ENCODE measurements around the gene ITCH.
"Not testable (repeated sequence)": the region's sequence is repeated elsewhere in the genome, so short reads cannot be mapped to it uniquely, and the experiment has no call there.

Gene ITCH

DNA sequence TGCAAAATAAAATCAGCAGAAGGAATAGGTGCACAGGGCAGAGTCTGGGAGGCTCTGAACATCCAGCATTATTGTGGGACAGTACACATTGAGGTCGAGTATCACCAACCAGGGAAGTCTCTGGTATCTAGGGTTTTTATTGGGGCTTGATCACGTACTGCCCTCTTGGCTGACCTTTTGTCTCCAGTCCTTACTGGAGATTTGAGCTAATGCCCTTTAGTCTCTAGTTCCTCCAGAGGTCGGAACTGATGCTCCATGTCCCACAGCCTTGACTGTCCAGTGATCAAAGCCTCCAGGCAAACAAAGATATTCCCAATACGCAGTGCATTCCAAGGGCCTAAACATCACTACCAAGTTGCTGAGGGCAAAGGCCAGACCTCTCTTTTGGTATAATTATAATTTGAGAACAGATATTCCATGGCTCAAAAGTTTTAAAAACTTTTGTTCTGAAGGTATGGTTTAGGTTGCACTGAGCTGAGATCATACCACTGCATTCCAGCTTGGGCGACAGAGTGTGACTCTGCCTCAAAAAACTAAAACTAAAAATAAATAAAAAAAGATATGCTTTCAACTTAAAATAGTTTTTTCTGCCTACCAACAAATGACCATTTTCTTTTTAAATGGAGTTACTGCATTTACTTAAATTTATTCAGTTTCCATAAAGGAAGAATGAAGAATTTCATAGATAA lies 96.3 kb downstream of the ITCH start:
- no peak for DNase-seq (ENCODE audit: low read depth)

DNA sequence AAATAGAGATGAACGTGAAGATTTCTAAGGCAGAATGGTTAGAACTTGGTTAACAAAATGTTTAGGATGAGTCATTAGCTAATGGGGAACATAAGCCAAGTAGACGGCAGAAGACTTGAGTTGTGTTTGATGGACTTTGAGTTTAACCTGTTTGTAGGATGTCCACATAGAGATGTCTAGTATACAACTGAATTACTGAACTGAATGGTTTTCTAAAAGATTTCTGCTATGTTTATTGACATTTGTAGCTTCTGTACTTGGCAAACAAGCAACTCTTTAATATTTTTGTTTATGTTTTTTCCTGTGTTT lies 98.7 kb downstream of the ITCH start:
- peak; percentile 8 for DNase-seq (ENCODE audit: low read depth)

DNA sequence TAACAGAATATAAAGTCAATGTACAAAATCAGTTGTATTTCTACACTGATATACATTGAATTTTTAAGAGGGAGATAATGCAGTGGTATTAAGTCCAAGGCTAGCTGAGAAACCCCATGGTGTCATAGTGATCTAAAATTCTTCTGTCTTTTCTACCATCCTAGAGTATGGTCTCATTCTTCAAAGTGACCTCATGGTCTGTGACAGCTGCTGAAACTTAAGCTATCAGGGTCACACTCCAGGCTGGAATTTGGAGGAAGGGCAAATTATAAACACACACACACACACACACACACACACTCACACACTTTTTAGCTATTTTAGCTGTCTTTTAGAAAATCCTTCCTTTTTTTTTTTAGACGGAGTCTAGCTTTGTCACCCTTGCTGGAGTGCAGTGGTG lies 105.9 kb downstream of the ITCH start:
- DNase-seq (ENCODE audit: low read depth), result no peak

DNA sequence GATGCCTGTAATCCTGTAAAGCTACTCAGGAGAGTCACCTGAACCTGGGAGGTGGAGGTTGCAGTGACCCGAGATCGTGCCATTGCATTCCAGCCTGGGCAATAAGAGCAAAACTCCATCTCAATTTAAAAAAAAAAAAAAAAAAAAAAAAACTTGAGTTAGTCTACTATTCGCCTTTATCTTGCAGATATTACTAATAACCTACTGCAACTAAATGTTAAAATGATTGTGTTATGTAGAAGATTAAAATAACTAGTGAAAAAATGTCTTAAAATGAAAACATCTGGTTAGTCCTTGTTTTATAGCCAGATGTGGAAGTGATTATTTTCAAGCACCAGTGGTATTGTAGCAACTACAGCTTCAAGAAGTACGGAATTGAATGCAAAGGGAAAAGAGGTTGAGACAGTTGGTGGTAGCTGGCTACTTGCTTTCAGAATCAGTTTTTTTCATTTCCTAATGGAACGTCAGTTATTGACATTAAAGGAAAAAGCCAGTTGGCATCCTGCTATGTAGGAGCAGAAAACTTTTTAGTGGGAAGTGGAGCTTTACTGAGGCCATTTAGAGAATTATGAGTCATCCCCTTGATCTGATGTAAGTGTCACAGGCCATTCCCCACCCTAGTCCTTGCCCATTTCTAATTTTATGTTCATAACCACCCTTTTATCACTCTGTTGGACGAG lies 109.3 kb downstream of the ITCH start:
- peak; percentile 27 for DNase-seq (ENCODE audit: low read depth)

DNA sequence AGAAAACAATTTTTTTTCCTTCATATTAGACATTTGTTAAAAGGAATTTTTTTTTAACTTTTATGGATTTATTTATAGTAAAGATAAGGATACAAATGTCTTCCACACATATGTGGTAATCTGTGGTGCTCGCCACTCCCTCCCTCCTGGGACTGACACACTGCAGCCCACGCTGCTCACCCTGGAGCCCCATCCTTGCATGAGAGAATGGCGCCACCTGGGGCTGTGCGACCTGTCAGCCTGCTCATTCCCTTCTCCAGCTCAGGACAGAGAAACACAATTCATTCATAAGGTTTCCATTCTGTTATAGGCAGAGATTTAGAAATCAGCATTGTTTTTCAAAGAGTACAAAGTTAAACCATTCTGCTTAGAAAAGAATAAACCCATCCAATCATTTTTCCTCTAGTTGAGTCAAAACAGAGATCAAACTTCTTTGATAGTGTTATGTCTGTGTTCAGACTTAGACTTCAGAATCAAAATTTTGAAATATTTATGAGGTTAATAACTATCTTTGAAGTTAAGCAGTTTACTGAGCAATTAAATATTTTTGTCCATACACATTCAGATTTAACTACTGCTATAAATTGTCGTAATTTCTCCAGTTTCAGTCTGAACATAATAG lies 110.3 kb downstream of the ITCH start:
- peak; percentile 74 for DNase-seq (ENCODE audit: low read depth)

DNA sequence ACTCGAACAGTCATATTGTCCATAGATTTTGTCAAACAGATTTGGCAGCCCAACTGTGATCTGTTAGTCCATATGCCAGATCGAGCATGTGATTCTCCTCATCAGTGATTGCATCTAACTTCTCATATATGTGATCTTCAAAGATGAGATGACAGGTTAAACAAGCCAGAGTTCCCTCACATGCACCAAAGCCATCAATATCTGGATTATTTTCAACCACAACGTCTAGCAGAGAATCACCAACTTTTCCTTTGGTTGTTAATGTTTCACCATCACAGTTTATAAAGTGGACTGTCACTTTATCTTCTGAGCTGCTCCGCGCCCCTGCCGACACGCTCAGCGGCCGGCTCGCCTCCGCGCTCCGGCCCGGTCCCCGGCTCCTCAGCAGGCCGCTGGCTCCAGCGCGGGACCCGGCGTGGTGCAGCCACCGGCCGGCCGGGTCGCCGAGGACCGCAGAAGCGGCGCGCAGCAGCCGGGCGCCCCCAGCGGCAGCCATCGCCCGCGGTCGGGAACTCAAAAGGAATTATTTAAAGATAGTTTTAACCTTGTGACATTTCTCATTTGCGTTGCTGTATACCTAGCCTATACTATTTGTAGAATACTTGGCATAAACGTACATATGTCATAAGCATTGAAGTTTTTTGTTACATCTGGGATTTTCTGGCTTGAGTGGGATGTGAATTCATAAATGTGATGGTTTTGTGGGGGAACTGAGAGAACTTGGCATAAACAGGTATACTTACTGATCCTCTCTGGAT lies 113.1 kb downstream of the ITCH start:
- peak; percentile 24 for DNase-seq (ENCODE audit: low read depth)

DNA sequence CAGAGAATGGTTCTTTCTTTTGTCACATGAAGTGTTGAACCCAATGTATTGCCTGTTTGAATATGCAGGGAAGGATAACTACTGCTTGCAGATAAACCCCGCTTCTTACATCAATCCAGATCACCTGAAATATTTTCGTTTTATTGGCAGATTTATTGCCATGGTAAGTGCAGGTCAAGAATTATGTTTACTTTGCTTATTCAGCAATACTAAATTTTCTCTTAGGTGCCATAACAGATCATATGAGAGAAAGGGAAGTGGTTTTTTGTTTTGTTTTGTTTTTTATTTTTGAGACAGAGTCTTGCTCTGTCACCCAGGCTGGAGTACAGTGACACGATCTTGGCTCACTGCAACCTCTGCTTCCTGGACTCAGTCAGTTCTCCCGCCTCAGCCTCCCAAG lies 116.6 kb downstream of the ITCH start:
- no peak for DNase-seq (ENCODE audit: low read depth)

DNA sequence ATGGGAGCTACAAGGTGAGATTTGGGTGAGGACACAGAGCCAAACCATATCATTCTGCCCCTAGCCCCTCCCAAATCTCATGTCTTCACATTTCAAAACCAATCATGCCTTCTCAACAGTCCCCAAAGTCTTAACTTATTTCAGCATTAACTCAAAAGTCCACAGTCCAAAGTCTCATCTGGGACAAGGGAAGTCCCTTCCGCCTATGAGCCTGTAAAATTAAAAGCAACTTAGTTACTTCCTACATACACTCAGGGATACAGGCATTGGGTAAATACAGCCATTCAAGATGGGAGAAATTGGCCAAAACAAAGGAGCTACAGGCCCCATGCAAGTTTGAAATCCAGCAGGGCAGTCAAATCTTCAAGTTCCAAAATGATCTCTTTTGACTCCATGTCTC lies 119.1 kb downstream of the ITCH start:
- not testable (repeated sequence) for DNase-seq (ENCODE audit: low read depth)

DNA sequence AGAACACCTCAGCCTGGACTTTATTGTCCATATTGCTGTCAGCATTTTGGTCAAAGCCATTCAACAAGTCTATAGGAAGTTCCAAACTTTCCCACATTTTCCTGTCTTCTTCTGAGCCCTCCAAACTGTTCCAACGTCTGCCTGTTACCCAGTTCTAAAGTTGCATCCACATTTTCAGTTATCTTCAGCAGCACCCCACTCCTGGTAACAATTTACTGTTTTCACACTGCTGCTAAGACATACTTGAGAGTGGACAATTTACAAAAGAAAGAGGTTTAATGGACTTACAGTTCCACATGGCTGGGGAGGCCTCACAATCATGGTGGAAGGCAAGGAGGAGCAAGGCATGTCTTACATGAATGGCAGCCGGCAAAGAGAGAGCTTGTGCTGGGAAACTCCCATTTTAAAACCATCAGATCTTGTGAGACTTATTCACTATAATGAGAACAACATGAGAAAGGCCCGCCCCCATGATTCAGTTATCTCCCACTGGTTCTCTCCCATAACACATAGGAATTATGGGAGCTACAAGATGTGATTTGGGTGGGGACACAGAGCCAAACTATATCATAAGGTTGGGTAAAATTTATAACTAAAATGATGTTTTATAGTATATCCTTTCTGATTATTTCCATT lies 120.6 kb downstream of the ITCH start:
- peak; percentile 7 for DNase-seq (ENCODE audit: low read depth)

DNA sequence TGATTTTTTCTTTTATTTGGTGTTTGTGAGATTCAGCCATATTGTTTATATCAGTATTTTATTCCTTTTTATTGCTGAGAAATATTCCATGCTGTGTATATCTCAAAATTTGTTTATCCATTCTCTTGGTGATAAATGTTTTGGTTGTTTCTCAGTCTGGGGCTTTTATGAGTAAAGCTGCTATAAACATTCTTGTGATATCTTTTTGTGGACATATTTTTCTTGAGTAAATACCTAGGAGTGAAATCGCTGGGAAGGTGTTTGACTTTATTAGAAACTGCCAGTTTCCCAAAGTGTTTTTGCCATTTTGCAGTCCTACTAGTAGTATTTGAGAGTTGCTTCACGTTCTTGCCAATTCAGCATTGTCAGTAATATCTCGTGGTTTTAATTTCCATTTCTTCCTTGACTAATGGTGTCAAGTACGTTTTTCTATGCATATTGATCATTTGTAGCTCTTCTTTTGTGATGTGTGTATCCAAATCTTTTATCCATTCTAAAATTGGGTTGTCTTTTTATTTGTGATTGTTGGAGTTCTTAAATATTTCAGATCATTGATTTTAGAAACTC lies 122.1 kb downstream of the ITCH start:
- peak; percentile 53 for DNase-seq (ENCODE audit: low read depth)

DNA sequence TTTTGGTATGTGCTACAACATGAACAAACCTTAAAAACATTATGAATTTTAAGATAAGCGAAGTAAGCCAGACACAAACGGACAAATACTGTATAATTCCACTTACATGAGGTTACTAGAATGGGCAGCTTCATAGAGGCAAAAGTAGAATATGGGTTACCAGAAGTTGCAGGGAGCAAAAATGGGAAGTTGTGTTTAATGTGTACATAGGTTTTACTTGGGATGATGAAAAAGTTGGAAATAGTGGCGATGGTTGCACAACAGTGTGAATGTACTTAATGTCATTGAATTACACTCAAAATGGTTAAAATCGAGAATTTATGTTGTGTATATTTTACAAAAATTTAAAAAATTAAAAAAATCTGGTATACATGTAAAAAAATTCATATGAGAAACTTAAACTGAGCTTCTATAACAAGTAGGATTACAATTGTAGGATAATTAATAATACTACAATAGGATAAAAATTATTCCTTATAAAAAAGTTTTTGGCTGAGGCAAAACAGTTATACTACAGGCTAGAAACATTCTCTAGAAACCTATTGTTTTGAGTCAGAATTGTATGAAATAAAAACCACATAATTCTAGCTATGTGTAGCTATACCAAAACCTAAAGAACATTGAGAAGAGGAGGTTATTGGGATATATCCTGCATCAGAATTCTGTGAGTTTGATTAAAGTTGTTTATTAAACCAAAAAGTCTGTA lies 128.3 kb downstream of the ITCH start:
- no peak for DNase-seq (ENCODE audit: low read depth)

DNA sequence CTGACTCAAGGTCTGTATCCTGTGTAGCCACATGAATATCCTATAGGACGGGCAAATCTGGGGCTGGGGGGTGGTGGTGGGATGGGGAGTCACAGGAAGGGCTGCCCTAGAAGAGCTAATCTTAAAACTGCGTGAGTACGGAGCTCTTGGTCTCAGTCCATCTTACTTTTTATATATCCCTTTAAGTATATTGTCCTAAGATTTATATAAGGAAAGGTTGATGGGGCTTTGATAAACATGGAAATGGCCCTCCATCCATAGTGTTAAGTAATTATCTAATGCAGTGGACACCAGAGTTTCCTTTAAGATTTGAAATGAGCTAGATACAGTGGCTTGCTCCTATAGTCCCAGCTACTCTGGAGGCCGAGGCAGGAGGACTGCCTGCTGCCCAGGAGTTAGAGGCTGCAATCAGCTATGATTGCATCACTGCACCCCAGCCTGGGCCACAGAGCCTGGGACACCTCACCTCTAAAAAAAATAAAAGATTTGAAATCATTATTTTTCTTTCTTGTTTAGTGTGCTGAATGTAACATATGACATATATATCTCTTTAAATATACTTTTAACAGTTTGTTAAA lies 128.9 kb downstream of the ITCH start:
- DNase-seq (ENCODE audit: low read depth), result no peak

DNA sequence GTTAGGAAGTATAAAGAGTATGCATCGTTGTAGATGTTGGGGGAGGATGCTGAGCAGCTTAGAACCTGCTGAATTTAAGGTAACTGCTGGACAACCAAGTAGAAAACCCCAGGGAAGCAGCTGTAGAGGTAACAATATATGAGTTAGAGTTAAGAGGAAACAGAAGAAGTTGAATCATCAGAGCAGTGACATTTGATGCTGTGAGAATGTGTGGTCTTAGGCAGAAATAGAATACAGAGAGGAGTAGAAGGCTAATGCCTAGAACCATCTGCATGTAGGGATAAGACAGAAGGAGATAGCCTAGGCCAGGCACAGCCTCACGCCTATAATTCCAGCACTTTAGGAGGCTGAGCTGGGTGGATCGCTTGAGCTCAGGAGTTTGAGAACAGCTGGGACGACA lies 130.6 kb downstream of the ITCH start:
- DNase-seq (ENCODE audit: low read depth), result no peak

DNA sequence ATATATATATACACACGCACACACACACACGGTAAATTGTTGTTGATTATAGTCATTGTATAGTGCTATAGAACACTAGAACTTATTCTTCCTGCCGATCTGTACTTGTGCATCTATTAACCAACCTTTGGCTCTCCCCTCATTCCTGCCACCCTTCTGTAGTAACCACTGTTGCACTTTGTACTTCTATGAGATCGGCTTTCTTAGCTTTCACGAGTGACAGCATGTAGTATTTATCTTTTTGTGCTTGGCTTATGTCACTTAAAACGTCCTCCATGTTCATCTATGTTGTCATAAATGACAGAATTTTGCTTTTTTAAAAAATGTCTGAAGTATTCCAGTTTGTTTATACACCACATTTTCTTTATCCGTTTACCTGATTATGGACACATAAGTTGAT lies 132.2 kb downstream of the ITCH start:
- DNase-seq (ENCODE audit: low read depth), result no peak

DNA sequence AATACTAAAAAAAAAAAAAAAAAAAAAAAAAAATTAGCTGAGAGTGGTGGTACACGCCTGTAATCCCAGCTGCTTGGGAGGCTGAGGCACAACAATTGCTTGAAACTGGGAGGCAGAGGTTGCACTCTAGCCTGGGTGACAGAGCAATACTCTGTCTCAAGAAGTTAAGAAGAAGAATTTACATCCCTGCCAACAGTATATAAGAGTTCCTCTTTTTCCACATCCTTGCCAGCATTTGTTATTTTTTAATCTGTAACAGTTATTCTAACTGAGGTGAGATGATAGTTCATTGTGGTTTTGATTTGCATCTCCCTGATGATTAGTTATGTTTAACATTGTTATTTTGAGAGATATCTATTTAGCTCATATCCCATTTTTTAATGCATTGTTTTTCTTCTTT lies 132.8 kb downstream of the ITCH start:
- no peak for DNase-seq (ENCODE audit: low read depth)

DNA sequence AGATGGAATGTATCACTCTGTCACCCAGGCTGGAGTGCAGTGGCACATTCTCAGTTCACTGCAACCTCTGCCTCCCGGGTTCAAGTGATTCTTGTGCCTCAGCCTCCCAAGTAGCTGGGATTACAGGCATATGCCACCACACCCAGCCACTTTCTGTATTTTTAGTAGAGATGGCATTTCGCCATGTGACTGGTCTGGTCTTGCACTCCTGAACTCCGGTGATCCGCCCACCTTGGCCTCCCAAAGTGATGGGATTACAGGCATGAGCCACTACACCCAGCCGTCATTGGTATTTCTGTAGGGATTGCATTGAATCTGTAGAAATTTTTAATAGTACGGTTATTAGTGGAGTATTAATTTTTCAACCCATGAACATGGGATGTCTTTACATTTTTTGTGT lies 134.5 kb downstream of the ITCH start:
- not testable (repeated sequence) for DNase-seq (ENCODE audit: low read depth)

DNA sequence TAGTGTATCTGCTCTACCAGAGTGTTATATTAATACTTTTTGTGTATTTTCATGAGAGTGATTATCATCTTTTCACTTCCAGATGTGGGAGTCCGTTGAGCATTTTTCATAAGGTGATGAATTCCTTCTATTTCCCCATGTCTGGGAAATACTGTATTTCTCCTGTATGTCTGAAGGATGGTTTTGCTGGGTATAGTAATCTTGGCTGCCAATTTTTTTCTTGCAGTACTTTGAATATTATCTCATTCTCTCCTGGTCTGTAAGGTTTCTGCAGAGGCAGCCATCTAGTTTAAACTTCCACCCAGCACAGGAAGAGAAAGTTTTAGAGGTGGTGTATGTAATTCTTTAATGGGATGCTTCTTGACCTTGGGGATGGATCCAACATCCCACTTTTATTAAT lies 137.8 kb downstream of the ITCH start:
- no peak for DNase-seq (ENCODE audit: low read depth)

DNA sequence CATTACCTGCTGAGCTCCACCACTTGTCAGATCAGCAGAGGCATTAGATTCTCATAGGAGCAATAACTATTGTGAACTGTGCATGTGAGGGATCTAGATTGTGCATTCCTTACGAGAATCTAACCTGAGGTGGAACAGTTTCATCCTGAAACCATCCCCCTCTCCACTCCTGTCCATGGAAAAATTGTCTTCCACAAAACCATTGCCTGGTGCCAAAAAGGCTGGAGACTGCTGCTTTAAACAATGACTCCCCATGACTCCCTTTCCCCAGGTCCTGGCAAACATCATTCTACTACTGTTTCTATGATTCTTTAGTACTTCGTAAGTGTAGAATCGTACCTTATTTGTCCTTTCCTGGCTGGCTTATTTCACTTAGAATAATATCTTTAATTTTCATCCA lies 143.4 kb downstream of the ITCH start:
- DNase-seq (ENCODE audit: low read depth), result no peak

DNA sequence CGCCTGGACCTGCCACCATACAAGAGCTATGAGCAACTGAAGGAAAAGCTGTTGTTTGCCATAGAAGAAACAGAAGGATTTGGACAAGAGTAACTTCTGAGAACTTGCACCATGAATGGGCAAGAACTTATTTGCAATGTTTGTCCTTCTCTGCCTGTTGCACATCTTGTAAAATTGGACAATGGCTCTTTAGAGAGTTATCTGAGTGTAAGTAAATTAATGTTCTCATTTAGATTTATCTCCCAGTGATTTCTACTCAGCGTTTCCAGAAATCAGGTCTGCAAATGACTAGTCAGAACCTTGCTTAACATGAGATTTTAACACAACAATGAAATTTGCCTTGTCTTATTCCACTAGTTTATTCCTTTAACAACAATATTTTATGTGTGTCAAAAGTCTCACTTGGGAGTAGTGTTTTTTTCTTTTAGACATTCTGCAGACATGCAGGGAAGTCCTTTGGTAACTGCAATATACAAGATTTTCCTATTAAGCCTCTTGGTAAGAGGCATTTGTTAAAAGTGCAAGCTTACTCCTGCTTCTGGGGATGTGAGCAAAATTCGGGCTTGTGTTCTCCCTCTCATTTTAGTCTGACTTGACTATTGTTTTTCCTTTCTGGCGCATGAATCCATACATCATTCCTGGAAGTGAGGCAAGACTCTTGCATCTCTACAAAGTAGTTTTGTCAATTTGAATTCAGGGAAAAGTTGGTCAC lies 144.8 kb downstream of the ITCH start:
- no peak for DNase-seq (ENCODE audit: low read depth)

DNA sequence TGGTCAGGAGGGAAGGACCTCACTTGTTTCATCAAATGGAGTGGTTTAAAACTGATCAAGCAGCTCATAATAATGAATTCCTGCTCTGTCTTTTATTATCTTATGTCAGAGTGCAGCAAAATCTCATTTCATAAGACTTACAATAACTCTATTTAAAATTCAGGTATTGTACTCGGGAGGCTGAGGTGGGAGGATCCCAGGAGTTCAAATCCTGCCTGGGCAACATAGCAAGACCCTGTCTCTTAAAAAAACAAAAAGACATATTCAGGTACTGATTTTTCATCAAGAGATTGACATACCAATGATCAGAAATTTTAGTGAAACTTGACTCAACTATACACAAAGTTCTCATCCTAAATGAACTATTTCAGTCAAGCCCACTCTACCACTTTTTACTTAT lies 147.5 kb downstream of the ITCH start:
- no peak for DNase-seq (ENCODE audit: low read depth)

DNA sequence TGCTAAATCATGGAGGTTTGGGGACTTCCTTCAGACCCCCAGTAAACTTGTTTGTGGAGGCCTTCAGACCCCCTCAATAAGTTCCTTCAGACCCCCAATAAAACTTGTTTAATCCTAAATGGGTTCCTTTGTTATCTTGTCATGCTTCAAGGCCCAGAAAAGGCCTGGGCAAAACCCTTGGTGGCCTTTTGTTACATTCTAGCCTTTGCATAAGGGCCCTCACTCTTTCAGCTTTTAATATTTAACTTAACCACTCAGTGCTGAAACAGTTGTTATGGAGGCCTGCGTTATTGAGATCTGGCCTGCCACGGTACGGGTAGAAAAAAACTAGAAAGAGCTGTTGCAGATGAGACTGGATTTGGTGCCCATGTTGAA lies 148.8 kb downstream of the ITCH start:
- DNase-seq (ENCODE audit: low read depth), result no peak
